Panc1 (cell line): ENCODE data around the gene SLC1A2. TPM values are rescaled to one million over a fixed set of nuclear protein-coding genes. Genes with fewer than 3 reads are reported as not detected.
A peak's percentile ranks its signal among the peaks of the same experiment; 100 is the strongest.

Experiments
- ATAC-seq: fragments of 200-7000 bp; cut with Tn5 transposase; 2 replicates; pipeline ENCODE4 v1.9.1; 2020; ENCODE audit warnings: mild to moderate bottlenecking, moderate library complexity
- BruUV-seq: library from RNA; stranded (reverse); fragments of 400-500 nt; replicated peaks from 2 replicates; lab custom pipeline; 2021; lab: Mats Ljungman, UMichigan
- CTCF ChIA-PET: fragments of 300-600 bp; sonication (Branson Sonifier 250); formaldehyde crosslinking; loops from one replicate; lab custom pipeline; 2022; ENCODE audit warnings: antibody characterized with exemption; lab: Charles Lee
- POLR2A ChIA-PET: fragments of 300-600 bp; sonication (Branson Sonifier 250); formaldehyde crosslinking; loops from one replicate; lab custom pipeline; 2022; ENCODE audit warnings: antibody characterized with exemption; lab: Charles Lee
- DNase-seq: peaks from one replicate; pipeline ENCODE4 v3.0.0-alpha.2; 2010; ENCODE audit warnings: low read depth, low spot score
- H3K27ac ChIP-seq: 2 replicates; pipeline ENCODE4 v1.5.1; 2011; ENCODE audit warnings: mild to moderate bottlenecking, low read length, inconsistent platforms
- H3K27me3 ChIP-seq: fragments of 200-500 bp; sonication (Bioruptor generic); 2 replicates; pipeline ENCODE4 v1.6.0; 2014; ENCODE audit warnings: low read length, inconsistent platforms; ENCODE audit not compliant: control insufficient read depth, insufficient read depth
- H3K36me3 ChIP-seq: fragments of 200-500 bp; sonication (Bioruptor generic); 2 replicates; pipeline ENCODE4 v1.5.1; 2014; ENCODE audit warnings: inconsistent platforms, mild to moderate bottlenecking, low read length, moderate library complexity; ENCODE audit not compliant: control insufficient read depth, insufficient read depth
- H3K4me1 ChIP-seq: 2 replicates; pipeline ENCODE4 v1.5.1; 2011; ENCODE audit warnings: inconsistent platforms, mild to moderate bottlenecking, low read length, moderate library complexity; ENCODE audit not compliant: control insufficient read depth, insufficient read depth
- H3K4me3 ChIP-seq, 2 experiments: 2 replicates each; pipeline ENCODE4 v1.5.1; 2011 to 2012; ENCODE audit warnings: low read depth in 2 of 2, low read length in 2 of 2, mild to moderate bottlenecking in 2 of 2, inconsistent platforms in 1 of 2, moderate library complexity in 1 of 2
- H3K9me3 ChIP-seq: fragments of 200-500 bp; sonication (Bioruptor generic); 2 replicates; pipeline ENCODE4 v1.5.1; 2014; ENCODE audit warnings: low read depth, mild to moderate bottlenecking, inconsistent platforms, low read length, moderate library complexity; ENCODE audit not compliant: control insufficient read depth, insufficient read depth
- CTCF ChIP-seq: fragments of 450-650 bp; IDR thresholded peaks from 2 replicates; pipeline ENCODE4 v1.5.1; 2017; ENCODE audit warnings: mild to moderate bottlenecking
- POLR2AphosphoS5 ChIP-seq: IDR thresholded peaks from 2 replicates; pipeline ENCODE4 v1.6.1; 2012; ENCODE audit warnings: mild to moderate bottlenecking, low read depth, low read length, moderate library complexity
- REST ChIP-seq, 2 experiments: IDR thresholded peaks; 2 replicates each; pipeline ENCODE4 v1.6.1; 2011 to 2012; ENCODE audit warnings: low read depth in 2 of 2, control low read depth in 1 of 2, low read length in 1 of 2, mild to moderate bottlenecking in 1 of 2, moderate library complexity in 1 of 2; ENCODE audit not compliant: insufficient read depth in 1 of 2
- SIN3A ChIP-seq: IDR thresholded peaks from 2 replicates; pipeline ENCODE4 v1.6.1; 2012; ENCODE audit warnings: low read depth, mild to moderate bottlenecking, low read length, moderate library complexity, borderline replicate concordance; ENCODE audit not compliant: insufficient read depth
- TCF7L2 ChIP-seq: IDR thresholded peaks from 2 replicates; pipeline ENCODE4 v1.6.1; 2011; ENCODE audit warnings: mild to moderate bottlenecking, low read depth, low read length, inconsistent platforms
- in situ Hi-C: cut with HindIII; loops from 2 replicates; pipeline ENCODE4 v1.10.0; 2016; ENCODE audit warnings: low sequenced_read_pairs, low pct_unique_long_range_greater_than_20kb
- intact Hi-C: fragments of 100-400 bp; cut with micrococcal nuclease; formaldehyde crosslinking; loops from one replicate; pipeline ENCODE4 v1.10.0; 2022; ENCODE audit not compliant: unreplicated experiment
- total RNA-seq: library from RNA; stranded (reverse); gene quantifications from one replicate; pipeline ENCODE4 v1.2.1, GENCODE V29; 2021; ENCODE audit not compliant: unreplicated experiment

Gene SLC1A2
- total RNA-seq, 1 experiment from 2014 or later, result 0.21 TPM

- BruUV-seq, result no TSS peak
Measured at GRCh38 chr11:35262735-35263134, 156.6 kb downstream of the SLC1A2 start.

GRCh38 chr11:35262056-35262455, 157.3 kb downstream of the SLC1A2 start:
- POLR2A ChIA-PET, result no interaction called here
- BruUV-seq, result no TSS peak
- H3K36me3 ChIP-seq, result no peaks in the 10 kb centered on the region
- no peak for ATAC-seq
- CTCF ChIA-PET, result no interaction called here
- TF ChIP-seq REST (IDR thresholded peaks at IDR 0.05; ENCODE audit: insufficient read depth in 1 of 2, low read depth in 2 of 2, low read length in 1 of 2) (no peak), TCF7L2 (no peak), CTCF (no peak), POLR2AphosphoS5 (no peak), SIN3A (no peak)
- H3K27me3 ChIP-seq, result no peaks in the 10 kb centered on the region
- intact Hi-C loops (no loop called here), in situ Hi-C loops (no loop called here)
- no peak overlapping the region for H3K4me3 ChIP-seq
- 0 out of 2 replicates have a peak, but pooled peaks cover 7% of the 10 kb centered on the region for H3K4me1 ChIP-seq
- no peak overlapping the region for H3K27ac ChIP-seq
- no peak for DNase-seq
- no peaks in the 10 kb centered on the region for H3K9me3 ChIP-seq

More at GRCh38 chr11:35262735-35263134, 156.6 kb downstream of the SLC1A2 start:
- intact Hi-C loops, result no loop called here
- TF ChIP-seq POLR2AphosphoS5, result no peak
- TF ChIP-seq TCF7L2, result no peak
- TF ChIP-seq REST (IDR thresholded peaks at IDR 0.05; ENCODE audit: insufficient read depth in 1 of 2, low read depth in 2 of 2, low read length in 1 of 2), result peak in 1 of 2 experiments; percentile 68; a peak in 2 of 4 replicates
- no peak for TF ChIP-seq SIN3A
- no peaks in the 10 kb centered on the region for H3K9me3 ChIP-seq
- H3K27me3 ChIP-seq, result no peaks in the 10 kb centered on the region
- H3K4me3 ChIP-seq, result no peak overlapping the region
- POLR2A ChIA-PET, result no interaction called here
- in situ Hi-C loops, result no loop called here
- no peaks in the 10 kb centered on the region for H3K36me3 ChIP-seq
- 0 out of 2 replicates have a peak, but pooled peaks cover 7% of the 10 kb centered on the region for H3K4me1 ChIP-seq
- H3K27ac ChIP-seq, result no peak overlapping the region
- ATAC-seq (no peak), DNase-seq (no peak)
- CTCF ChIA-PET, result no interaction called here
